GM21576 (cell line): ENCODE measurements around the gene MLX.
"Not testable (repeated sequence)": the region's sequence is repeated elsewhere in the genome, so short reads cannot be mapped to it uniquely, and the experiment has no call there.

ENCODE experiments used
- ATAC-seq: cut with Tn5 transposase; IDR thresholded peaks from one replicate; pipeline ENCODE4 v1.9.1; 2021; ENCODE audit warnings: mild to moderate bottlenecking, moderate library complexity; ENCODE audit not compliant: unreplicated experiment

The MLX gene

GRCh38 chr17:42554250-42555121 is 12.4 kb upstream of the MLX start:
- ATAC-seq, result peak; percentile 66

- no peak for ATAC-seq
Measured at GRCh38 chr17:42555122-42555622, 11.7 kb upstream of the MLX start.

- not testable (repeated sequence) for ATAC-seq
Measured at GRCh38 chr17:42555961-42556617, 10.8 kb upstream of the MLX start.

- ATAC-seq, result no peak
Measured at GRCh38 chr17:42559075-42559474, 7.8 kb upstream of the MLX start.

GRCh38 chr17:42560246-42560645 is 6.7 kb upstream of the MLX start:
- ATAC-seq, result no peak

GRCh38 chr17:42561897-42562387 is 5.0 kb upstream of the MLX start, which contains the start of gene COASY:
Gene COASY, plus strand, starts transcription at chr17:42562148. Its CDS starts 475 bp downstream, at chr17:42562623.
- peak; percentile 55 for ATAC-seq

- peak; percentile 1 for ATAC-seq
Measured at GRCh38 chr17:42562388-42563142, 4.3 kb upstream of the MLX start.

GRCh38 chr17:42563143-42563509 is 3.8 kb upstream of the MLX start:
- no peak for ATAC-seq

- no peak for ATAC-seq
Measured at GRCh38 chr17:42563543-42563942, 3.4 kb upstream of the MLX start.

GRCh38 chr17:42563950-42564349 is 3.0 kb upstream of the MLX start:
- no peak for ATAC-seq

- ATAC-seq, result no peak
Measured at GRCh38 chr17:42564815-42565522, 1.9 kb upstream of the MLX start.

- ATAC-seq, result no peak
Measured at GRCh38 chr17:42565523-42566214, 1.2 kb upstream of the MLX start.

- ATAC-seq, result no peak
Measured at GRCh38 chr17:42566215-42566882, 551 bp upstream of the MLX start.

- ATAC-seq, result no peak
Measured at GRCh38 chr17:42568341-42569111, 1.6 kb downstream of the MLX start.

- ATAC-seq, result no peak
Measured at GRCh38 chr17:42571435-42572225, 4.7 kb downstream of the MLX start.

GRCh38 chr17:42573095-42573494 is 6.2 kb downstream of the MLX start:
- no peak for ATAC-seq

GRCh38 chr17:42574463-42574862 is 7.6 kb downstream of the MLX start:
- ATAC-seq, result no peak

- no peak for ATAC-seq
Measured at GRCh38 chr17:42577140-42577531, 10.2 kb downstream of the MLX start.
